Amygdala (tissue), 56 donors: ENCODE data around the gene CFAP97D1.

ENCODE experiments used
- DNase-seq, 56 donors: peaks; one replicate each; lab custom pipeline; 2025; lab: John Stamatoyannopoulos, UW

Gene CFAP97D1

DNA sequence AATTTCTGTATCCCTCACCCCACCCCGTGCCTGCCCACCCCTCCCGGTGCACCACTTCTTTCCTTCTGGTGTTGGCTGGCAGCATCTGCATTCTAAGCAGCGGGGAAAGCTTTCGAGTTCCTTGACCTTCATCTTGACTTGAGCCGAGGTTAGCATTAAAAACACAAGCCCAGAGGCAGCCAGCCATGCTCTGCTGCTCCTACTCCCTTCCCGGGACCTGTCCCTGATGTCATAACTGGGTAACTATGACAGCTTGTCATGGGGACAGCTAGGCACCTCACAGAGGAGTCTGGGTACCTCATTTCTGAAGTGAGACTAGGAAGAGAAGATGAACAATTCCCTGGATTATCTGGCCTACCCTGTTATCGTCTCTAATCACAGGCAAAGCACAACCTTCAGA is at the start of gene CFAP97D1:
TSS of gene CFAP97D1 (plus strand) at position 301 of the 400 bp plus-strand sequence. CDS start at position 329, 28 bp downstream.
- no peak for DNase-seq

DNA sequence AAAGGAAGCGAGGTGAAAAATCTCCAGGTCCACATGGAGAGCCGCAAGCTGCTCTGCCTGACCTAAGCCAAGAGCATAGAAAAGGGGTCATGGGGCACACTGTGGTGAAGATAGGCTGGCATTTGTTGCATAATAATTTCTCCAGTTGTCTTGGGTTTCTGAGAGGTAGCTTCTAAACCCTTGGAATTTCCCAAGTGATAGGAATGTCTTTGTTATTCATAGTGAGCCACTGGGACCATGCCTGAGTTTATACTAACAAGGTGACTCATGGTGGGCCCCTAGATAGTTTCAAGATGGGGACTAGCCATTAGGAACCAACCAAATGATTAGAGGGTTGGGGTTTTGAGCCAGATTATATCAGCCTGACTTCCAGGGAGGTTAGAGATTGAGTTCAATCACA is 47.3 kb upstream of the CFAP97D1 start:
- DNase-seq: no peak

DNA sequence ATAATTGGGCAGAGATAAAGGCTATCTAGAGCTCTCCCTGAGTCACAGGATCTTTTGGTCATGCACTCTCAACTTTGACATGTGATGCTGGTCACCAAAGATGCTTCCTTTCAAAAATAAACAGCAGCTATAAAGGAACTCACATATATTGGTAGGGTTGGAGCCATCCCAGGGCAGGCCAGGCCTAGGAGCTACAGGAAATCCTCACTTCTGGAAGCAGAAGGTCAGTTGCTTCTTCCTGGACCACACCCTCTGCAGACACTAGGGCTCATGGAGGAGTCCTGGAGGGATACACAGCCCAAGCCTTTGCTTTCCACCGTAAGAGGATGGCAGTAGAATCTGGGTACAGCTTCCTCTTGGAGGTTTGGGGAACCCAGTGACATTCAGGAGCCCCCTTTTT is 46.3 kb upstream of the CFAP97D1 start:
- no peak for DNase-seq

DNA sequence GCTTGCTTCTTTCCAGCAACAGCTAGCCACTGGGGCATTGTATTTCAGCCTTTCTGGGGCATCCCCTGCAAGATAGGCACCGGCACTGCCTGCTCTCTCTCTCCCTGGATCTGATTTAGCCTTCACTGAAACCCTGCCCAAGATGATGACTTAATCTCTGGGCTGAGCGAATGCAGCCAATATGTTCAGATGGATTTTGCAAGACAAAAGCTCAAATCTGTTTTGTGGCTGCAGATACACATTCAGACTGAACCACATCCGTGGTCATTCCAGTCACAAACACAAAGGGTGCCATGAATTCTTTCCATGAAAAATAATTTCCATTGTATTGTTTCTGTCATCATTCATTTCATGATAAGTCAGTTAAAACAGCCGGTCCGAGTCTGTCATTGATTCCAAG is 45.9 kb upstream of the CFAP97D1 start:
- no peak for DNase-seq

DNA sequence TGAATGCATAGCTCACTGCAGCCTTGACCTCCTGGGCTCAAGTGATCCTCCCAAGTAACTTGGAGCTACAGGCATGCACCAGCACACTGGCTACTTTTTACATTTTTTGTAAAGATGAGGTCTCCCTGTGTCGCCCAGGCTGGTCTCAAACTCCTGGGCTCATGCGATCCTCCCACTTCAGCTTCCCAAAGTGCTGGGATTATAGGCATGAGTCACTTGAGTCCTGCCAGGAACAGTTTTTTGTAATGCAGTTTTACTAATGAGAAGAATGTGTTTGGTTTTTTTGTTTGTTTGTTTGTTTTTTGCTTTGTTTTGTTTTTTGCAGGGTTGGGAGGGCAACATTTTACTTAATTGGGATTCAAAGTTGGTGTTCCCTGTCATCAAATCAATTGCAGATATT is 43.8 kb upstream of the CFAP97D1 start:
- DNase-seq: no peak

DNA sequence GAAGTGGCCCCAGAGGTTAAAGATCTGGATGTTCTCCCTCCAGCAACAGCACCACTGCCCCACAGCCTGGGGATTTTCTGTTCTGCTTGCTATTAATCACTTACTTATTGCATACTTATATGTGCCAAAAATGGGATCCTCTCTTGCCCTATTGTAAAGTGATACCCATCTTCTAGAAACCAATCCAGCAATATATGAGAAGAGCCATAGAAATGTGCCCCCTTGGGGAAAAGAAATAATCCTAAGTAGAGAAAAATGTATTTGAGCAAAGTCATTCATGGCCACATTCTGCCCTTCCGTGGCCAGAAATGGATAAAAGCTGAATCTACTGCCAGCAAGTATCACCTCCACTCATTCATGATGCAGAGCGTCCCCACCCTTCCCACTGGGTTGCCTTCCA is 42.5 kb upstream of the CFAP97D1 start:
- DNase-seq: no peak

DNA sequence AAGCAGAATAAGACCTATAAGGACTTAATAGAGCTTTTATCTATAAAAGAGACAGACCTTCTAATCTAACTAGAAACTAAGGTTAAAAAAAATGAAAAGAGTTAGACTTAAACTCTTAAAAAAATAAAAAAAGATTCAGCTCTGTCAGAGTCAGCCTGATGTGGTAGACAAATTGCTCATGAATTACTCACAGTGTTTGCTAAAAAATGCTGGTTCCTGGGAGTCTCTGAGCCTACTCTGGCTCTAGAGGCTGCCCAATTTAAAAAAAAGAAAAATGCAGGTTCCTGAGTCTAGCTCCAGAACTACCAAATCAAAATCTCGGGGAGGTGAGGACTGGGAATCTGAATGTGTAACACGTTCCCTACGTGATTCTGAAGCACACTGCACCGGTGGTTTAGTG is 39.7 kb upstream of the CFAP97D1 start:
- no peak for DNase-seq

DNA sequence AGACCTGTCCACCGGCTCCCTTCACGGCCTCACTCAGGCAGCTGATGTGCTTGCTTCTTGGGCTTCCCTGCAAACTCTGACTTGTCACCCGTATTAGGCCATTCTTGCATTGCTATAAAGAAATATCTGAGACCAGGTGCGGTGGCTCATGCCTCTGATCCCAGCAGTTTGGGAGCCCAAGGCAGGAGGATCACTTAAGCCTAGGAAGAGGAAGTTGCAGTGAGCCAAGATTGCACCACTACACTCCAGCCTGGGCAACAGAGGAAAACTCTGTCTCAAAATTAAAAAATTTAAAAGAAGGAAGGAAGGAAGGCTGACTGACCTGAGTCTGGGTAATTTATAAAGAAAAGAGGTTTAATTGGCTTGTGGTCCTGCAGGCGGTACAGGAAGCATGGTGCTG is 38.6 kb upstream of the CFAP97D1 start:
- DNase-seq: no peak

DNA sequence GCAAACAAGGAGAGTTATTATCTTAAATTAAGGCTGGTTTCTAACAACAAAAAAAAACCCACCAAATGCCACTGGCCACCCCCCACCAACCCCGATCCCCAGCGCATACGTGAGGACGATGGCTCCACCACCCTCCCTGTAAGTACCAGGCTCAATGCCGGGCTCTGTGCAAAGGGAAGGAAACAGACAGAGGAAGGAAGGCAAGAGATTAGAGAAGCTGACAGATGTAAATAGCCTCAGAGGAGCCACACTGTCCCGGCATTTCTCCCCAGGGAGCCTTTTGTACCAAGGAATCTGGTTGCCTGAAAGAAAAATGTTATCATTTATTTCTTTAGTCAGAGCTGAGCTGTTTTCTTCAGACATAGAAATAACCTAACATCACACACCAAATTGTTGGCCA is 34.7 kb upstream of the CFAP97D1 start:
- no peak for DNase-seq

DNA sequence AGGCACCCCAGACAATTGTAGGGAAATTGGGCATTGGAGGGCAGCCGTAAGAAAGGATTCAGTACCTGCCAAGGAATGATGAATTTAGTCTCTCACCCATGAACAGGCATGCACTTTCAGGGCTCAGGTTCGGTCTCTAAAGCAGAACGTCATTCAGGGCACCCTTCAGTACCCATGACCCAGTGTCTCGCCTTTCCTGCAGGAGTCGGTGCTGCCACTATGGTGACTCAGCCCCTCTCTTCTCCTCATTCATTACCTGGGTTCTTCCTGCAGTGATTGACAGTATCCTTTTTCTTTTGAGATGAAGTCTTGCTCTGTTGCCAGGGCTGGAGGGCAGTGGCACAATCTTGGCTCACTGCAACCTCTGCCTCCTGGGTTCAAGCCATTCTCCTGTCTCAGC is 30.1 kb upstream of the CFAP97D1 start:
- no peak for DNase-seq

DNA sequence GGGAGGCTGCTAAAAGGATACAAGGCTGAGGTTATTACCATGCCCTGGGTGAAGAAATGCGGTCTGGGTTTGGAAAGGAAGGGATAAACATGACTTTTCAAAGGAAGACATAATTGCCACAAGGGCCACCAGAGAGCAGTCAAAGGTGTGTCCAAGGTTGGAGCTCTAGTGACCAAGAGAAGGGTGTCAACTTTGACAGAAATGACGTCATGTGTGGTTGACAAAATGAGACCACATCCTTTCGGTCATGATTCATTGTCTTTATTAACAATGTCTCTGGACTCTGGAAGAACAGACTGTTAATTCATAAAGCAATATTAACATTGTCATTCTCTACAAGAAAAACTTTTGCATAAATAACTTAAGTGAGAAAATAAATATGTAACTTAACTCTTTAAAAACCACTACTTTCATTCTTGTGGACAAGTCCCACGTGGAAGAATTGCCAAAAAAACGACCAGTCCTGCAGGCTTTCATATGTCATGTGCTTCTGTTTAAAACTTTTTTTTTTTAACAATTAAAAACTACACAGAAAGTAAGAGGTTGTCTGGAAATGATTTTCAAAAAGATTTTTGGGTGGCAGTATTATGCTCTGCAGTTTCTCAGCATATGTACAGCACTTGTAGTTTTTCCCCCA is 26.6 kb upstream of the CFAP97D1 start:
- no peak for DNase-seq

DNA sequence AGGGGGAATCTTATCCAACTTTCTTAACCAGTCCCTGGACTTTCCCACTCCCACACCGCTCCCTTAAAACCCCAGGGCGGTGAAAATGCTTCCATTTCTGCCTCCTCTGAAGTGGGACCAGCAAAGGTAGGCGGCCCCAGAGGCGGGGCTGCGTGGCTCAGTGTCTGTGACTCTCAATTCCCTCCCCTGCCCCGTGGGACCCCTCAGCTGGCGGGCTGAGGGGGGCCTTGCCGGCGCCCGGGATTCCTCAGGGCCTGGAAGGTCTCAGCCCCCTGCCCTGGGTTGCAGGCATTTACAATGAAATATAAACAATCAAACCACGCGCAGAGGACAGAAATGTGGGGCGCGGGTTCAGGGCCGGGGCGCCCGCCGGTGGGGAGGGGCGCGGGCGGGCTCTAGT is 25.3 kb upstream of the CFAP97D1 start:
- DNase-seq: no peak

DNA sequence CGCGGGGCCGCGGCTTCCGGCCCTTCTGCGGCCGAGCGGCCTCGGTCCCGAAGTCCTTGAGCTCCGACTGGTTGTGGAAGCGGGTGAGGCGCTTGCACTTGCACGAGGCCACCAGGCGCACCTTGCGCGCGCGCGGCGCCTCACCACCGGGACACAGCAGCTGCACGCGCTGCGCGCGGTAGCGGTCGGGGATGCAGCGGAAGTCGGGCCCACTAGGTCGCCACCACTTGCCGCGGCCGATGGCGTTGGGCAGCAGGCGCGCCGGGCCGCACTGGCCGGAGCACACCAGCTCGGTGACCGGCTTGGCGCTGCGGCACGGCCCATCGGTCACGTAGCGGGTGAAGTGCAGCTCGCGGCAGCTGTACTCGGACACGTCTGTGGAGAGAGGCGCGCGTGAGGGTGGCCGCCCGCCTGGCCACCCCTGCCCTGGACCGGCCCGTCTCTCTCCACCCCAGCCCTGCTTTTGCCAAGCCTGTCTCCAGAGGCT is 24.8 kb upstream of the CFAP97D1 start:
- peak in 1 of 56 donors; percentile 12 for DNase-seq

DNA sequence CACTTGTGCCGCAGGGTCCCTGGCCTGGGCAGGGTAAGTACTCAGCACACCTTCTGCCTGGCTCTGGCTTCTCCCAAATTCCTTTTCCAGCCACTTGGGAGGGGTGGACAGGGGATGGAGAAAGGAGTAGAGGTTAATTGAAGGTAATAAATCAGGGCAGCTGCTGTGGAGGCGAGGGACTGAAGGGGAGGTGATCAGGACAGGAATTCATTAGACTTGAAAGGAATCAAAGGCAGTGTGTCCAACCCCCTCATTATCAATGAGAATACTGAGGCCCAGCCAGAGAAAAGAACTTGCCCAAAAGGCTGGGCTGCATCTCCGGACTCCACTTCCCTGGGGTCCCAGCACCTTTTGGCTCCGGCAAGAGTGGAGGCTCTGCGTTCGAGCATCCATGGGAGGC is 24.0 kb upstream of the CFAP97D1 start:
- DNase-seq: no peak

DNA sequence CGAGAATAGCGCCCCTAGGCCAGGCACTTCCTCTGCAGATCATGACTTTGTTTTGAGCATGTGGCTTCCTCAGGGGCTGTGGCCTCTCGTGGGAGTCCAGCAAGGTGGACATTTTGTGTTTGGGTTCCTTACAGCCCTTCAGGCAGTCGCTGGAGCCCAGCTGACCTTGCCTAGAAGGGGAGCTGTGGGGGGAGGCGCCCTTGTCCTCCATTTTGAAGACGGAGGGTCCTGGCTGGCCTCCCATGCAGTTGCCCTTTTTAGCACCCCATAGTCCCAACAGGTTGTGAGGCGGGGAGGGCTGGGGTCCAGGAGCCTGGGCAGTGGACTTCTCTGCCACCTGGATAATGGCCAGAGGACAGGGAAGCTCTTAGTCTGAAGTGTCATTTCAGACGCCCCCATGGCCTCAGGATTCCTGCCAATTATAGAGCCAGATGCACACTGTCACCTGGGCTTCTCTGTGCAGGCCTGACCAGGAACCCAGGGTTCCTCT is 23.0 kb upstream of the CFAP97D1 start:
- DNase-seq: no peak

DNA sequence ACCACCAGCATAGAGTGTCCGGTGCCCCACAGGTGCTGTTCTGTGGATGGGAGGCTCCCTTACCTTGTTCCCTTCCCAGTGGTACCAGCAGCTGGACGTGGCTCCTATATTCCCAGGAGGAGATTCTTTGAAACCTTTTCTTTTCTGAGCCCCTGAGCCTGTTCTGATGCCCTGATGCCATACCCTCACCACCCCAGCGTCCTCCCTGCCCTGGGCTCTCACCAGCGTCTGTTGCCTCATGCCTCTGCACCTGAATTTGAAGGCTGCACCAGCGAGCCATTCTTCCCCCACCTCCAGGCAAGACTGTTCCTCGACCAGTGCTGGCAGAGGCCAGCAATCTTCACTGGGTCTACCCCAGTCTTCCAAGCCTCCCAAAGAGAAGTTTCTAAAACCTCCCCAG is 22.1 kb upstream of the CFAP97D1 start:
- no peak for DNase-seq

DNA sequence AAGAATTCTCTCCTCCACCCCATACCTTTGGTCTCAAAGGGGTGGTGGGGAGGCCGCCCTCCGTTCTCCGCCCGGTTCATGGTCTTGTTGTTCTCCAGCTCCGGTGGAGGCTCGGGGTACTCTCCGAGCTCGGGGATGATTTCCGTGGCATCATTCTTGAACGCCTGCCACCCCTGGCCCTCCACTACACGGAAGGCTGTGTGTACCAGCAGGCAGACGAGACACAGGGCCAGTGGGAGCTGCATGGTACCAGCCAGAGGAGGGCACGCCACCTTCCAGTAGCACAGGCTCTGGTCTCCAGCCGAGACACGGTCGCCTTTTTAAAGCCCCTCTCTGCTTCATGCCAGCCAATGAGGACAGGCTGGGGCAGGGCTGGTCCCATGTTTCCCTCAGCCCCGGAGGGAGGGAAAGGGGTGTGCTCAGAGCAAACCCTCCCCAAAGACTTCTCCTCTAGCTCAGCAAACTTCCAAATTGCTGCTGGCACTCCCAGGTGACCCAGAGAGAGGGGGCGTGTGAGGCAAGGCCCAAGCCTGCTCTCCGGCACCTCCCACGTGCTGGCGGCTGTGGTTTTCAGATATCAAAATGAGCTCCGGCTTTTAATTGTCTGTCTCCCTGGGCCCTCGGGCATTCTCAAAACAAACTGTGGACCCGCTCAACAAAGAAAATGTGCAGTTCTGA is 21.6 kb upstream of the CFAP97D1 start, which contains the start of gene SOST:
TSS of gene SOST (minus strand) at position 295 of the 678 bp plus-strand sequence. CDS start at position 245, 50 bp downstream.
- no peak for DNase-seq

DNA sequence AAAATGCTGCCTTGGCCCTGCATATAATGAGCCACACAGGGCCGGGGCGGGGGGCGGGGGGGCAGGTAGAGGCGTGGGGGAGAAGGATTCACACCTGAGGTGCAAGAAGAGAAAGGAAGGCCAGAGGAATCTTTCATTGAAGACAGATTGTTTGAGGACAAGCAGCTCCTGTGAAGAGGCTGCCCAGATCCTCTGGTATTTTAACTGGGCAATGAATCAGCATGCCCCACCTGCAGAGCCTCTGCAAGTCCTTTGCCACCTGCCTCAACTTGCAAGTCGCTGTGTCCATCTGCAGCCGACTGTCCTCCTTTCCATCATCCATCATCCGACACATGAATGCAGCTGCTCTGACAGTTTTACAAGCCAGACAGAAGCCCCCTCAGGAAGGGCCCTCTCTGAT is 20.4 kb upstream of the CFAP97D1 start:
- no peak for DNase-seq

DNA sequence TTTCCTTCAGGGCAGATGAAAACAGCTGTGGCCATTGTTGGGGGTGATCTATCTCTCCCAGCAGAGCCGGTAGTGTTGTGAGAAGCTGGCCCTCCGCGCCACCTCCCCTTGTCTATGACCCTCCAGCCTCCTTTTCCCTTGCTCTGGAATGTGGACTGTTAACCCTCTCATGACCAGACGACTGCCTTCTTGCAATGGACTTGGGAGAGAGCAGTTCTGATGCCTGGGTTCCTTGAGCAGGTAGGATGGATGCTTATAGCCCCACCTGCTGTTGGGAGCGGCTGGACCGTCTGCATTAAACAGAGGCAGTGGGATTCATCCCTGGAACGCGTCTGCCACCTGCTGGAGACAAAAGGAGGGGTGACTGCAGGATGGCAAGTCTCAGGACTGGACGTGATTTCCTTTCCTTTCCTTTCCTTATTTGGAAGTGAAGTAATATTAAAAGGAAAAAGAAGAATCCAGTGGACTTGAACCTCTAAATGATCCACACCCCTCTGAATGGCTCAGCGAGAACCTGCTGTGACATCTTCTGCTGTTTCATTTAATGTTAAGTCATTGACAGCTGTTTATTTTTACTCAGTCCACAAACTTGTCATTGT is 19.9 kb upstream of the CFAP97D1 start:
- DNase-seq: peak in 55 of 56 donors; percentile 24 to 96 (median 79)

DNA sequence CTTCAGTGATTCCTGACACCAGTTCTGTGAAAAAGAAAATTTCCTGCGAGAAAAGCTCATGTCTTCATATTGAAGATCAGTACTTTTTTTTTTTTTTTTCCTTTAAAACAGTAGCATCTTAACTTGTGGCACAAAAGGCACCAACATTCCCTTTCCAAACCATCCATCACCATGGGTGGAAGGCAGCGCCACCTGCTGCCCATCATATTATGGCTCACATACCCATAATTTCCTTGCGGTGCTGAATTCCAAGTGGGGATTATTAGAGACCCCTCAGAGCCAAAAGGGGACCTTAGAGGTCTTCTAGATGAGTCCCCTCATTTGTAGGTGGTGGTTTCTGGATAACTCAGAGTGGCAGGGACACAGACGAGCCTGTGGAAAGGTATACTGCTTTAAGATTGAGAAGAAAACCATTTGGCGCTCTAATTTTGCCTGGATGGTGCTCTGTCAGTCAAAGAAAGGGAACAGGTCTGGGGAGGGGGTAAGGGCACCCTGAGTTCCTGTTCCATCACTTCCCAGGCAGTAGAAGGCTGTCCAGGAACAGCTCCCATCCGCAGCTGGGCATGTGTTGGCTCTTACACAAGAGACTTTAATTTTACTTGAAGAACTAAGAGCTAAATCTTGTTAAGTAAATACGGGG is 13.7 kb upstream of the CFAP97D1 start:
- peak in 17 of 56 donors; percentile 7 to 79 (median 32) for DNase-seq

DNA sequence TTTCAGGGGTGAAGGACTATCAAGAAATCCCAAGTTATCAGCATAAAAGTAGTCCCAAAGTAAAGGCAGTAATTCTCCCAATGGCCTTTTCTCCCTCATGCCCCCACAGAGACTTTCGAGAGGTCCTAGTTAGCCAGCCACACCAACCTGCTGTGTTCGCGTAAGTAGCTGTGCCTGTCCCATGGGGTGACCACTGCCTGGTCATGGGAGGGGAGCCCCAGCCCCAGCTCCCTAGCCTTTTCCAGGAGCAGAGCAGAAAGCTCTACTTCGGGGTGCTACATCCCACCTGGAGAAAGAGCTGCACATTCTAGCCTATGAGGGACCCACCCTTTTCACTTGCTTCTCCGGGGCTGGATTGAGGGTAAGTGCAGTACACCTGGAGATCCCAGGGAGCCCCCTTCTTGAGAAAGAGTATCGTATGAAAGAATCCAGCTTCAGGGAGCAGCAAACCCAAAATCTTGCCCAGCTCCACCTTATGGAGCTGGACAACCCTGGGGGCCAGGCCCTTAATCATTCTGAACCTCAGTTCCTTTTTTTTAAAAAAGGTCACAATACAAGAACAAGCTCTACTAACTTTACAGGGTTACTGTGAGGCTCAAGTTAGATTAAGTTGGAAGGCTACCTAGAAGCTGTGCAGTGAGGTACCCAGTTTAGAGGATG is 13.1 kb upstream of the CFAP97D1 start:
- no peak for DNase-seq
